NCI-H1048 (cell line): ENCODE results near the gene MLN.

Experiments
- DNase-seq: peaks from one replicate; lab custom pipeline; 2025; lab: John Stamatoyannopoulos, UW

Gene MLN

GRCh38 chr6:33813990-33814985 lies 10.5 kb upstream of the MLN start:
- DNase-seq = no peak

GRCh38 chr6:33813246-33813904 lies 9.6 kb upstream of the MLN start:
- DNase-seq = no peak

GRCh38 chr6:33812669-33813068 lies 8.9 kb upstream of the MLN start:
- DNase-seq = peak; percentile 45

DNA sequence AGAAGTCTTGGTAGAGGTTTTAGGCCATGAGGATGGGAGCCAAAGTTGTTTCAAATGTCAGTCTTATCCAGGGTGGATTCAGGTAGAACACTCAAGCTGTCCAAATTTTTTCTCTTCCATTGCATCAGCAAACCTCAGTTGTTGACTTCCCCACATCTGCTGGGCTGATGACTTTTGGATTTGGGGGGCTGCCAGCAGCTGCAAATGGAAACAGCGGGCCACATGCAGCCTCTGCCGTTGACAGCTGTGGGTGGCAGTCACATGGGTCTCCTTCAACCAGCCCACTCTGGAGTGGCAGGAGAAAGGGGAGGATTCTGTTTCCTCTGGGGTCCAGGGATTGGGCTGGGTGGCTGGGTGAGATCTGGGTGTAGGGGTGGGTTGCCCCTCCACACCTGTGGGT lies 5.8 kb upstream of the MLN start:
- no peak for DNase-seq

- no peak for DNase-seq
Observed at GRCh38 chr6:33808641-33809180, 4.9 kb upstream of the MLN start.

DNA sequence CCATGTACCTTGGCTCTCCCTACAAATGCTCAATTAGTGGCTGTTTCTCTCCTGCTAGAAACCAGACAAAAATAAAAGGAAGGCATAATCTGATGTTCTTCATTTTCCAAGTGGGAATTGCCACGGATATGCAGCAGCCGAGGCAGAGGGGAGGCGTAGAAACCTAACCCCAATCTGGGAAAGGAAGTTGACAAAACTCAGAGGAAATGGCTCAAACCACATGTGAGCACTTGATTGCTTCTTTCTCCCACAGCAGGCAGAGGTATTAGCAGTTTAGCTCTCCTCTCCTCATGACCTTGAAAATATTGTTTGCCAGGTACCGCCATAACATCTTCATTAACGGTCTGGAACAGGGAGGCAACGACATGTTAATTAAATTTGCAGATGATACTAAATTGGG lies 3.8 kb upstream of the MLN start:
- no peak for DNase-seq

GRCh38 chr6:33806841-33807240 lies 3.0 kb upstream of the MLN start:
- DNase-seq = no peak

DNA sequence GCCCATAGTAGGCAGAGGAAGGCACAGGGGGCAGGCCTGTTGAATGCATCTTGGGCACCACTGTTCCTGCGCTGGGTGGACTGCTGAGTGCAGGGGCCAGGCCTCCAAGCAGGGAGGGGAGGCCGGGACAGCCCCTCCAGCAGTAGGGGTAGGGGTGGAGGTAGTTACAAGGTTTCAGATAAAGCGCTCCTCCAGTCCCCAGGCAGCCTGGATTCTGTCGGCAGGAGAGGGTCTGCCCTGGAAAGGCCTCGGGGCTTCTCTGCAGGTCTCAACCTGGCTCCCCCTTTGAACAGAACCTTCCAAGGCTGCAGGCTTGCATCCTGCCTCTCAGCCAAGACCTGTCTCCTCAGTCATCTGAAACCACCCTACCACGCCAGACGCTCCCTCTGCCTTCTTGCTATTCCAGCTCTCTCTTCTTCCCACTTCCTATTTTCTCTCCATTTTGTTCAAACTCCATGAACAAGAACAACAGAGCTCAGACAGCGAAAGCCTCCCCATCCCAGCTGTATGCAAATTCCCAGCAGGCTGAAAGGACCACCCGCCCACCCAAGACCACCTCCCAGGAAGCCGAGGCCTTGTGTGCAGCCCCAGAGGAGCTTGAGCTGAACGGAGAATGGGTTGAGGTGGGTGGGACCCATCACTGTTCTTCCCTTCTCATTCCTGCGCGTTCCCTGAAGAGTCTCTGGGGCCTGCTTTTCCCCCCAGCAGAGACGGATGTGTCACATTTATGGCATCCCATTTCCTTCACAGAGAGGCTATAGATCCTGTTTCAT lies 1.4 kb downstream of the MLN start:
- DNase-seq = no peak

DNA sequence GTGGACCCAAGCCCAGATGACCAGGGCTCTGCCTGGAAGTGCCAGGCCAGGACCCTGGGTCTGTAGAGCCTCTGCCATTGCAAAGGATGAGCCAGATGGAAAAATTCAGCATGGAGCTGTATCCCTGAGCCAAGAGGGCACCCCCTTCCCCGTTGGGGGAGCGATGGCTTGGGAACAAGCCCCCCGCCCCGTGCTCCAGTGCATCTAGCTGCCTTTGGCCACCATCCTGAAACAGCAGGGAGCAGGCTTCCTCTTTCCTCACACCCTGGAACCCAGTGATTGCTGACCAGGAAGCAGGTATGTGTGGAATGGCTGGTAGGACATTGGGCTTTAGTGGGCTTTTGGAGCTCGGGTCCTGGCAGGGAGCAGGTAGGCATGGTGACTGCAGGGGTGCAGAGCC lies 2.2 kb downstream of the MLN start:
- DNase-seq = no peak

- no peak for DNase-seq
Observed at GRCh38 chr6:33800248-33800969, 3.4 kb downstream of the MLN start.

- DNase-seq = no peak
Observed at GRCh38 chr6:33799454-33800113, 4.2 kb downstream of the MLN start.

DNA sequence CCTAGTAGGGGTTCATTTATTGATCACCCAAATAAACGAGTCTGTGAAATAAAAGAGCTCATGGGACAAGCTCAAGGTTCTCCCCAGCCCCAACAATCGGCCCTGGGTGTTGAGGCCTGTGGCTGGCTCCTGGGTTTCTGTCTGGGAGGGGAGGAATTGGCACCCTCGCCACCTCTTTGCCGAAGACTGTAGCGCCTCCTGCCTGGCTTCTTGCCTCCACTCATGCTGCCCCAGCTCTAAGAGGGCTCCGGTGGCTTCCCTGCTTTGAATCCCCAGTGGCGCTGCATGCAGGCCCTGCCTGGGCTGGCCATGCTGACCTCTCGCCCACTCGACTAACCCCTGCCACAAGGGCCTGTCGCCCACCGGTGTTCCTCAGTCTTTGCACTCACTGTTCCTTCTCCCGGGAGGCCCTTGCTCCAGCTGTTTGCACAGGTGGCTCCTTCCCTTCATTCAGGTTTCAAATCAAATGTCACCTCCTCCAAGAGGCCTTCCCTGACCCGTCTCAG lies 5.4 kb downstream of the MLN start:
- DNase-seq = no peak

DNA sequence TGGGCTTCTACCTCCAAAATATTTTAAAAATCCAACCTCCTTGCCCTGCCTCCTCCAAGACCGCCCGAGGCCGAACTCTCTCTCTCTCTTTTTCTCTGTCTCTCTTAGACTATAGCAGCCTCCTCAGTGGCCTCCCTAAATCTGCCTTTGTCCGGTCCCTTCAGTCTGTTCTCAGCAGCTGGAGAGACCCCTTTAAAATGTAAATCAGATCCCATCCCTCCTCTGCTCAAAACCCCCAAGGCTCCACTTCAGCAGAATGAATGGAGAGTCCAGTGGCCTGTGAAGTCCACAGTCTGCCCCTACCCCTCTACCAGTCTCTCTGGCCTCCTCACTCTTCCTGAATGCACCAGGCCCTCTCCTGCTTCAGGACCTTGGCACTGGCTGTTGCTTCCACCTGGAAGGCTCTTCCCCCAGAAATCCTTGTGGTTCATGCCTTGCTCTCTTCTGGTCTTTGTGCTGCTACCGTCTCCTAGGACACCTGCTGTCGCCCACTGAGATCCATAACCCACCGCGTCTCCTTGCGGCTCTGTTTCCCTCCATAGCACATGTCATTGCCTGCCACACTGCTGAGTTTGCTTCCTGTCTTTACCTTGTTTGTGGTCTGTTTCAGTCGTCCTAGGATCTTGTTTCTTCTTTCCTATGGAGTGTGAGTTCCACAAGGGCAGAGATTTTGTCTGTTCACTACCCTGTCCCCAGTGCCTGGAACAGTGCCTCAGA lies 6.0 kb downstream of the MLN start:
- no peak for DNase-seq

- no peak for DNase-seq
Observed at GRCh38 chr6:33794910-33795623, 8.7 kb downstream of the MLN start.

GRCh38 chr6:33792981-33793380 lies 10.8 kb downstream of the MLN start:
- DNase-seq = no peak

- no peak for DNase-seq
Observed at GRCh38 chr6:33791620-33792019, 12.2 kb downstream of the MLN start.

DNA sequence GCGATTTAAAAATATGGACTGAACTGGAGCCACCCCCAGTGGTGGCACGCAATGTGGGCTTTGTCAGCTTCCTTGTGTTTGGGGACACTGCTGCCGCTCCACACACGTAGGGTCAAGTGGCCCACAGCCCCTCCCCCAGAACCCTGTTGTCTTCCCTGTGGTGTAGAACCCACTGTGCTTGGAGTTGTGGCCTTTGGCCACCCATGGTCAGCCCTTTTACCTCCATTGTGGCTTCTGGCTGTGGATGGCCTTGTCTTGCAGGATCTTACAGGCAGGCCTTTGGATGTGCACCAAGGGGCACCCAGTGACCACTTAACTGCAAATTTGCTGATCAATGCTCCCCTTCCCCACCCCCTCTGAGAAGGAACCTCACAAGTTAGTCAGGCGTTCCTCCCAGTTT lies 12.9 kb downstream of the MLN start:
- no peak for DNase-seq

- DNase-seq = no peak
Observed at GRCh38 chr6:33790379-33790778, 13.4 kb downstream of the MLN start.

GRCh38 chr6:33789550-33789895 lies 14.3 kb downstream of the MLN start:
- DNase-seq = no peak
